MCF 10A (cell line): ENCODE data around the gene ITGA11. TPM values are rescaled to one million over a fixed set of nuclear protein-coding genes. Genes with fewer than 3 reads are reported as not detected.

Experiments used
- BruUV-seq: library from RNA; stranded (reverse); fragments of 400-500 nt; replicated peaks from 2 replicates; lab custom pipeline; 2021; lab: Mats Ljungman, UMichigan
- CTCF ChIA-PET: fragments of 300-600 bp; sonication (Branson Sonifier 250); formaldehyde crosslinking; extraction: SDS; loops from one replicate; lab custom pipeline; 2021; ENCODE audit warnings: antibody characterized with exemption, inconsistent platforms; lab: Yijun Ruan, JAX
- POLR2A ChIA-PET: fragments of 300-600, 350-650 bp; sonication (Branson Sonifier 250); formaldehyde crosslinking; extraction: SDS; loops from one replicate; lab custom pipeline; 2020; ENCODE audit warnings: antibody characterized with exemption, inconsistent platforms; lab: Yijun Ruan, JAX
- DNase-seq: peaks from one replicate; pipeline ENCODE4 v3.0.0-alpha.2; 2018; ENCODE audit not compliant: unreplicated experiment
- H3K27ac Mint-ChIP-seq: one replicate; pipeline ENCODE4 v1.8.0; 2022; ENCODE audit warnings: mild to moderate bottlenecking, low read depth, mixed read lengths; ENCODE audit not compliant: unreplicated experiment
- H3K27me3 Mint-ChIP-seq: one replicate; pipeline ENCODE4 v1.8.0; 2022; ENCODE audit warnings: mixed read lengths; ENCODE audit not compliant: insufficient read depth, unreplicated experiment
- H3K36me3 Mint-ChIP-seq: one replicate; pipeline ENCODE4 v1.8.0; 2022; ENCODE audit warnings: mild to moderate bottlenecking, moderate library complexity, mixed read lengths; ENCODE audit not compliant: insufficient read depth, unreplicated experiment
- H3K4me1 Mint-ChIP-seq: one replicate; pipeline ENCODE4 v1.8.0; 2022; ENCODE audit warnings: mixed read lengths; ENCODE audit not compliant: insufficient read depth, unreplicated experiment
- H3K4me3 Mint-ChIP-seq: one replicate; pipeline ENCODE4 v1.8.0; 2022; ENCODE audit warnings: mild to moderate bottlenecking, moderate library complexity, mixed read lengths; ENCODE audit not compliant: unreplicated experiment
- H3K9me3 Mint-ChIP-seq: one replicate; pipeline ENCODE4 v1.8.0; 2022; ENCODE audit warnings: mixed read lengths; ENCODE audit not compliant: unreplicated experiment
- intact Hi-C: fragments of 100-400 bp; cut with micrococcal nuclease; formaldehyde crosslinking; loops from 2 replicates; pipeline ENCODE4 v1.14.1; 2022
- total RNA-seq: library from RNA; stranded (reverse); gene quantifications from 2 replicates; pipeline ENCODE4 v1.2.3, GENCODE V29; 2022
- TF ChIP-seq, protein P1 (sequence below): fragments of 200-600 bp; IDR thresholded peaks from one replicate; pipeline ENCODE4 v1.8.0; 2022; ENCODE audit warnings: antibody characterized with exemption, mild to moderate bottlenecking; ENCODE audit not compliant: unreplicated experiment

The ITGA11 gene
- total RNA-seq, 1 experiment from 2014 or later: 0.19 TPM

DNA sequence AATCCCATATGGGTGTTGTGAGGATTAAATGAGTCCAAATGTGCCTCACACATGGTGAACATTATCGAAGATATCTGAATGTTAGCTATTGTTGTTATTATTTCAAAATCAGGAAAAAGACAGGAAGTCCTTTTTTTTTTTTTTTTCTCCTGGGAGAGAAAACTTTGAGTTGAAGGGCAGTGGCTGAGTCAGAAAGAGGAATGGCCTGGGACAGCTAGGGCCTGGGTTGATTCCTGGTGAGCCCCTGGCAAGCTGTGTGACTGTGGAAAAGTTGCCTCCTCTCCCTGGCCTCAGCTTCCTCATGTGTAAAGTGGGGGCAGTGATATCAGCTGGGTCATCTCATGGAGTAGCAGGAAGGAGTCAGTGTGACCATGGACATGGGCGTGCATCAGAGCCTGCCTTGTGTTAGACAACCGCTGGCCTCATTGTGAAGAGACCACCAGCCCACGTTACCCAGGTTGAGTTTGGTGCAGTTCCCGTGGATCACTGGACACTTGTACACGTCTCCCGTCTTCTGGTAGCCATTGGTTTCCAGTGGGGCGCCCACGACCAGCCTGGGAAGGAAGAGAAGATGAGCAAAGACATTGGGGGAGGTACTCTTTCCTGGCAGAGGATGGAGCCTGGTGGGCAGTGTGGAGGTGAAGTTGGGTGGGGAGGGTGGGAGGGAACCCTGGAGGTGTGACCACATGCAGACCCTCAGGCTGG is 63.1 kb downstream of the ITGA11 start:
- DNase-seq: no peak
- no peak overlapping the region for H3K4me3 Mint-ChIP-seq
- H3K36me3 Mint-ChIP-seq: no peaks in the 10 kb centered on the region
- CTCF ChIA-PET: interaction anchor here (0.6 kb wide), 3 partner anchors 73 to 1263 kb away, joined by 3 read pairs; no protein-coding TSS in a partner anchor
- H3K9me3 Mint-ChIP-seq: no peaks in the 10 kb centered on the region
- TF ChIP-seq, protein P1, sequence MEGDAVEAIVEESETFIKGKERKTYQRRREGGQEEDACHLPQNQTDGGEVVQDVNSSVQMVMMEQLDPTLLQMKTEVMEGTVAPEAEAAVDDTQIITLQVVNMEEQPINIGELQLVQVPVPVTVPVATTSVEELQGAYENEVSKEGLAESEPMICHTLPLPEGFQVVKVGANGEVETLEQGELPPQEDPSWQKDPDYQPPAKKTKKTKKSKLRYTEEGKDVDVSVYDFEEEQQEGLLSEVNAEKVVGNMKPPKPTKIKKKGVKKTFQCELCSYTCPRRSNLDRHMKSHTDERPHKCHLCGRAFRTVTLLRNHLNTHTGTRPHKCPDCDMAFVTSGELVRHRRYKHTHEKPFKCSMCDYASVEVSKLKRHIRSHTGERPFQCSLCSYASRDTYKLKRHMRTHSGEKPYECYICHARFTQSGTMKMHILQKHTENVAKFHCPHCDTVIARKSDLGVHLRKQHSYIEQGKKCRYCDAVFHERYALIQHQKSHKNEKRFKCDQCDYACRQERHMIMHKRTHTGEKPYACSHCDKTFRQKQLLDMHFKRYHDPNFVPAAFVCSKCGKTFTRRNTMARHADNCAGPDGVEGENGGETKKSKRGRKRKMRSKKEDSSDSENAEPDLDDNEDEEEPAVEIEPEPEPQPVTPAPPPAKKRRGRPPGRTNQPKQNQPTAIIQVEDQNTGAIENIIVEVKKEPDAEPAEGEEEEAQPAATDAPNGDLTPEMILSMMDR: no peak
- POLR2A ChIA-PET: no interaction called here
- BruUV-seq: no TSS peak
- H3K27me3 Mint-ChIP-seq: no peaks in the 10 kb centered on the region
- H3K27ac Mint-ChIP-seq: no peak overlapping the region
- intact Hi-C loops: no loop called here
- no peaks in the 10 kb centered on the region for H3K4me1 Mint-ChIP-seq

DNA sequence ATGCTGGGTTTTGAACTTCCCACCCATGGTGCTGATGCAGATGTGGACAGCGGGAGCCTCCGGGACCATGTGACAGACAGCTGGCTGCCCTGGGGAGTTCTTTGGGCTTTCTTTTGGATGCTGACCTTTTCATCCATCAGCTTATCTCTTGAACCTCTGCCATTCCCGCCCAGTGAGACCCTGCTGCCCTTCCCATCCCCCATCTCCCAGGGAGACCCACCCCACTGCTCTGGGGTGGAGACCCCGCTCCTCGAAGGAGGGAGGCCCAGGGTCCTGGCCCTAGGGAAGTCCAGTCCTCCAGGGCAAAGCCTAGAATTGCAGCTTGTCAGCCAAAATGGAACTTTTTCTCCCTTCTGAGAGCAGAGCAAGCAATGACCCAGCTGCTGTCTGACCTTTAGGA is 64.0 kb downstream of the ITGA11 start:
- no peak for DNase-seq
- no TSS peak for BruUV-seq
- intact Hi-C loops: no loop called here
- Mint-ChIP-seq H3K36me3 (no peaks in the 10 kb centered on the region), H3K4me3 (no peak overlapping the region), H3K4me1 (no peaks in the 10 kb centered on the region), H3K27me3 (no peaks in the 10 kb centered on the region), H3K9me3 (no peaks in the 10 kb centered on the region), H3K27ac (no peak overlapping the region)
- ChIA-PET CTCF (interaction anchor here (0.6 kb wide), 3 partner anchors 21 to 1262 kb away, joined by 3 read pairs; no protein-coding TSS in a partner anchor), POLR2A (interaction anchor here (0.9 kb wide), 1 partner anchor 169 kb away, joined by 4 read pairs; no protein-coding TSS in a partner anchor)
- TF ChIP-seq, protein P1: no peak

DNA sequence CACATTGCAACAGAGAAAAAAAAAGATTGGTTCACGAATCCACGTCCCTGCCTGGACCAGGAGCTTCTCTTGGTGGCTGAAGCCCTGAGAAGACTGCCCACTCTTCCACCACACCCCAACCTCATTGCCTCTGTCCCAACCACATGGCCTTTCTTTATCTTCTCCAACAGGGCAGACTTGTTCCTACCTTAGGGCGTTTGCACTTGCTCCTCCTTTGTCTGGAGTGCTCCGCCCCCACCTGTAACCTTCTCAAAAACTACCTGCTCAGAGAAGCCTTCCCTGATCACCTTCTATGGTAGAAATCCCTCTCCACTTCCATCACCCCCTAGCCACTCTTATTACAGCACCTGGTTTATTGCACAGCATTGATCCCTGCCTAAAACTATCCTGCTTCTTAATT is 64.7 kb downstream of the ITGA11 start:
- no peaks in the 10 kb centered on the region for H3K9me3 Mint-ChIP-seq
- ChIA-PET POLR2A (no interaction called here), CTCF (no interaction called here)
- no peaks in the 10 kb centered on the region for H3K4me1 Mint-ChIP-seq
- TF ChIP-seq, protein P1: no peak
- DNase-seq: no peak
- no peaks in the 10 kb centered on the region for H3K36me3 Mint-ChIP-seq
- no peak overlapping the region for H3K4me3 Mint-ChIP-seq
- H3K27me3 Mint-ChIP-seq: no peaks in the 10 kb centered on the region
- intact Hi-C loops: no loop called here
- no peak overlapping the region for H3K27ac Mint-ChIP-seq
- no TSS peak for BruUV-seq

DNA sequence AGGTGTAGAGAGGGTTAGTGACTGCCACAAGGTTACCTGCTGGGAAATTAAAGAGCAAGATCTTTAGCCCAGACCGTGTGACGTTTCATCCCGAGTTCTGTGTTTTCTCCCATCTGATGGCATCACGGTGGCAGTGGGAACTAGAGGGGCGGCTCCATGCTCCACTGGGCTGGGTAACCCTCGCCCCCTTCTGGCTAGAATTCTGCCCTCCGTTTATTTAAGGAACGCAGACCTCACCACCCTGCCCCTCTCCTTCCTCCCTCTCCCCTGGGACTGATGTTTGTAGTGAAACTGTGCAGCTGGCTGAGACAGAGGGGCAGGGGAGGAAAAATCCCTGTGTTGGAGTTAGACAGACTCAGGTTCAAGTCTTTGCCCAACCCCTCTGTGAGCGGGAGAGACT is 65.6 kb downstream of the ITGA11 start:
- Mint-ChIP-seq H3K4me3 (no peak overlapping the region), H3K27me3 (no peaks in the 10 kb centered on the region), H3K27ac (no peak overlapping the region), H3K36me3 (no peaks in the 10 kb centered on the region), H3K9me3 (no peaks in the 10 kb centered on the region), H3K4me1 (no peaks in the 10 kb centered on the region)
- POLR2A ChIA-PET: no interaction called here
- DNase-seq: no peak
- BruUV-seq: no TSS peak
- TF ChIP-seq, protein P1: peak; percentile 14
- intact Hi-C loops: no loop called here
- CTCF ChIA-PET: no interaction called here
